CD4-positive, alpha-beta memory T cell (primary cell): ENCODE measurements around the gene GRK7. TPM values are rescaled to one million over a fixed set of nuclear protein-coding genes. Genes with fewer than 3 reads are reported as not detected.
"Not testable (repeated sequence)": the region's sequence is repeated elsewhere in the genome, so short reads cannot be mapped to it uniquely, and the experiment has no call there.

Experiments
- CTCF ChIA-PET: fragments of 350-600 bp; sonication (Branson Sonifier 250); formaldehyde crosslinking; loops from one replicate; lab custom pipeline; 2021; ENCODE audit warnings: inconsistent platforms; ENCODE audit not compliant: partially characterized antibody; lab: Charles Lee
- POLR2A ChIA-PET: fragments of 350-600 bp; sonication (Branson Sonifier 250); formaldehyde crosslinking; loops from one replicate; lab custom pipeline; 2021; ENCODE audit not compliant: partially characterized antibody; lab: Charles Lee
- DNase-seq, 5 donors: peaks; one replicate each; pipeline versions ENCODE4 v3.0.0 to v3.0.0-alpha.2; 2020 to 2022; ENCODE audit warnings: mixed read lengths in 1 of 5
- H3K27ac ChIP-seq: one replicate; pipeline ENCODE4 v1.7.0; 2013; ENCODE audit warnings: low read depth, low read length
- H3K27me3 ChIP-seq: 2 replicates; pipeline ENCODE4 v1.7.0; 2013; ENCODE audit warnings: mild to moderate bottlenecking, low read length, moderate library complexity; ENCODE audit not compliant: insufficient read depth
- H3K36me3 ChIP-seq: 2 replicates; pipeline ENCODE4 v1.7.0; 2013; ENCODE audit warnings: mild to moderate bottlenecking, low read length, moderate library complexity; ENCODE audit not compliant: insufficient read depth
- H3K4me1 ChIP-seq: 2 replicates; pipeline ENCODE4 v1.7.0; 2013; ENCODE audit warnings: mild to moderate bottlenecking, low read length, moderate library complexity; ENCODE audit not compliant: insufficient read depth
- H3K4me3 ChIP-seq, 2 donors: one replicate each; pipeline ENCODE4 v1.7.0; 2013; ENCODE audit warnings: low read length in 2 of 2, mild to moderate bottlenecking in 1 of 2
- H3K9me3 ChIP-seq, 2 donors: one replicate each; pipeline ENCODE4 v1.7.0; 2013; ENCODE audit warnings: low read length in 2 of 2, control low read depth in 1 of 2; ENCODE audit not compliant: control insufficient read depth in 1 of 2
- H3K27ac Mint-ChIP-seq, 7 donors: one replicate each; pipeline ENCODE4 v1.8.0; 2020 to 2021; ENCODE audit warnings: mixed read lengths in 7 of 7, mild to moderate bottlenecking in 6 of 7, inconsistent platforms in 3 of 7, moderate library complexity in 3 of 7
- H3K27me3 Mint-ChIP-seq, 2 donors: one replicate each; pipeline ENCODE4 v1.8.0; 2020 to 2021; ENCODE audit warnings: mixed read lengths in 2 of 2
- H3K36me3 Mint-ChIP-seq, 2 donors: one replicate each; pipeline ENCODE4 v1.8.0; 2020 to 2021; ENCODE audit warnings: mixed read lengths in 2 of 2, inconsistent platforms in 1 of 2, mild to moderate bottlenecking in 1 of 2
- H3K4me1 Mint-ChIP-seq, 4 donors: one replicate each; pipeline ENCODE4 v1.8.0; 2020 to 2021; ENCODE audit warnings: mixed read lengths in 4 of 4, mild to moderate bottlenecking in 1 of 4
- H3K4me3 Mint-ChIP-seq, 8 donors: one replicate each; pipeline ENCODE4 v1.8.0; 2020 to 2021; ENCODE audit warnings: mixed read lengths in 8 of 8, mild to moderate bottlenecking in 7 of 8, moderate library complexity in 6 of 8, inconsistent platforms in 3 of 8
- H3K9me3 Mint-ChIP-seq, 8 donors: one replicate each; pipeline ENCODE4 v1.8.0; 2020 to 2021; ENCODE audit warnings: mixed read lengths in 8 of 8, mild to moderate bottlenecking in 5 of 8, inconsistent platforms in 3 of 8, moderate library complexity in 1 of 8
- intact Hi-C: fragments of 100-400 bp; cut with micrococcal nuclease; formaldehyde crosslinking; loops from one replicate; pipeline ENCODE4 v1.15.1; 2023
- polyA plus RNA-seq, 2 donors: library from polyadenylated mRNA; unstranded; fragments of 300-500 nt; fragmentation: Illumina TruSeq; gene quantifications; one replicate each; pipeline ENCODE4 v1.2.3, GENCODE V29; 2021
- total RNA-seq, 2 experiments: library from RNA; stranded (reverse); gene quantifications; one replicate each; pipeline ENCODE4 v1.2.3, GENCODE V29; 2021

Gene GRK7
- total and polyA plus RNA-seq, 4 experiments from 2014 or later = 0.25 TPM; not detected in 3

DNA sequence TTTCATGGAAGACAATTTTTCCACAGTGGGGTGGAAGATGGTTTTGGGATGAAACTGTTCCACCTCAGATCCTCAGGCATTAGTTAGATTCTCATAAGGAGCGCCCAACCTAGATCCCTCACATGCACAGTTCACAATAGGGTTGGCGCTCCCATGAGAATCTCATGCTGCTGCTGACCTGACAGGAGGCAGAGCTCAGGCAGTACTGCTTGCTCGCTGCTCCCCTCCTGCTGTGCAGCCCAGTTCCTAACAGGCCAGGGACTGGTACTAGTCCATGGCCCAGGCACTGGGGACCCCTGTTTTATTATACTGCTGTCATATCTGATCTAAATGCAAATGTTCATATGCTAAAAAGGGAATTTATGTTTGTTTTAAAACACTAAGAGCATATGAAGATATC is 9.8 kb upstream of the GRK7 start:
- no peaks in the 10 kb centered on the region for H3K27me3 ChIP-seq
- POLR2A ChIA-PET = no interaction called here
- H3K4me1 ChIP-seq = no peaks in the 10 kb centered on the region
- no peak overlapping the region for H3K4me3 Mint-ChIP-seq
- H3K27ac ChIP-seq = no peak overlapping the region
- DNase-seq = no peak
- intact Hi-C loops = no loop called here
- CTCF ChIA-PET = interaction anchor here (1.3 to 2.2 kb wide), 2 partner anchors 13 to 15 kb away, joined by 3 to 7 read pairs; partner anchors contain the start of gene RNF7
- no peaks in the 10 kb centered on the region for H3K27me3 Mint-ChIP-seq
- H3K27ac Mint-ChIP-seq = peak overlapping the region in 2 of 7 donors; percentile 13 to 19
- H3K4me1 Mint-ChIP-seq = peaks cover 0 to 5% (median 2%) of the 10 kb centered on the region in 4 donors
- no peaks in the 10 kb centered on the region for H3K36me3 ChIP-seq
- no peak overlapping the region for H3K4me3 ChIP-seq
- peaks cover 7 to 18% of the 10 kb centered on the region in 2 donors for H3K36me3 Mint-ChIP-seq
- no peaks in the 10 kb centered on the region for H3K9me3 Mint-ChIP-seq
- no peaks in the 10 kb centered on the region for H3K9me3 ChIP-seq

DNA sequence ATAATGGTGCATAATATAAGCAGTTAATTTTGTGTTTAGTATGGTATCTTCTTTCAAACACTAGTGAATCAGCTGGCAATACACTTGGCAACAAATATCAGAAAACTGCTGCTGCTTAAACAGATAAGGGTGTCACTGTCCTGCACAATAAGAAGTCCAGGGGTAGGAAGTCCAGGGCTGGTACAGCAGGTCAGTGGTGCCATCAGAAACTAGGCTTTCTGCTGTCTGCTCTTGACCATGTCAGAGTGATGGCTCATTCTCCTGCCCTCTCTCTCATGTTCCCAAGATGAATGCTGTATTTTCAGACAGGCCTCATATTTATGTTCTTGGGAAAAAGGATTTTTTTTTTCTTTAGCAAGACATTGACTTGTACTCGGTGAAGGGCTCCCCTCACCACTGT is 9.2 kb upstream of the GRK7 start:
- Mint-ChIP-seq H3K4me1 (peaks cover 0 to 5% (median 2%) of the 10 kb centered on the region in 4 donors), H3K9me3 (no peaks in the 10 kb centered on the region), H3K27ac (peak overlapping the region in 2 of 7 donors; percentile 10 to 75), H3K36me3 (peaks cover 3 to 13% of the 10 kb centered on the region in 2 donors), H3K27me3 (no peaks in the 10 kb centered on the region), H3K4me3 (no peak overlapping the region)
- ChIA-PET CTCF (interaction anchor here (0.7 to 1.3 kb wide), 2 partner anchors 14 to 28 kb away, joined by 3 to 4 read pairs; no protein-coding TSS in a partner anchor), POLR2A (no interaction called here)
- no peaks in the 10 kb centered on the region for H3K36me3 ChIP-seq
- H3K4me1 ChIP-seq = no peaks in the 10 kb centered on the region
- H3K27me3 ChIP-seq = no peaks in the 10 kb centered on the region
- no peak overlapping the region for H3K4me3 ChIP-seq
- no peaks in the 10 kb centered on the region for H3K9me3 ChIP-seq
- H3K27ac ChIP-seq = no peak overlapping the region
- intact Hi-C loops = no loop called here
- no peak for DNase-seq

DNA sequence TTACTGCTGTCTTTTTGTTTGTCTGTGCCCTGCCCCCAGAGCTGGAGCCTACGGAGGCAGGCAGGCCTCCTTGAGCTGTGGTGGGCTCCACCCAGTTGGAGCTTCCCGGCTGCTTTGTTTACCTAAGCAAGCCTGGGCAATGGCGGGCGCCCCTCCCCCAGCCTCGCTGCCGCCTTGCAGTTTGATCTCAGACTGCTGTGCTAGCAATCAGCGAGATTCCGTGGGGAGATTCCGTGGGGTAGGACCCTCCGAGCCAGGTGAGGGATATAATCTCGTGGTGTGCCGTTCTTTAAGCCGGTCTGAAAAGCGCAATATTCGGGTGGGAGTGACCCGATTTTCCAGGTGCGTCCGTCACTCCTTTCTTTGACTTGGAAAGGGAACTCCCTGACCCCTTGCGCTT is 656 bp upstream of the GRK7 start:
- H3K4me1 ChIP-seq, H3K27me3 ChIP-seq, H3K27ac ChIP-seq, H3K27me3 Mint-ChIP-seq, DNase-seq, H3K36me3 Mint-ChIP-seq, H3K27ac Mint-ChIP-seq, H3K4me1 Mint-ChIP-seq, intact Hi-C loops, CTCF ChIA-PET, H3K4me3 Mint-ChIP-seq, H3K9me3 ChIP-seq, POLR2A ChIA-PET, H3K4me3 ChIP-seq, H3K9me3 Mint-ChIP-seq, H3K36me3 ChIP-seq: not testable (repeated sequence)

DNA sequence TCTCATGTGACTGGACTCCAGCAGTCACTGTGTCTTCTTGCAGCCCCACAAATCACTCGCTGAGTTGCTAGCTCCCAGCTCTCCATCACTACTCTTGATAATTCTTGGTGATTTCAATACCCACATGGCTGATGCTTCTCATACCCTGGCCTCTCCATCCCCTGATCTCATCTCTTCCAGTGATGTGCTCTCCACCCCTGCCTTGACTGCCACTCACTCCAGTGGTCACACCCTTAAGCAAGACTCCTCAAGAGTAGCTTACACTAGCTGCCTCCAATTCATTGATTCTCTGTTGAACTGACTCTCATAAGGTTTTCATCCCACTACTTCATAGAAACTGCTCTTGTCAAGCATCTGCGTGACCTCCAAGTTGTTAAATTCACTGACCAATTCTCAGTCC is 837 bp downstream of the GRK7 start:
- H3K36me3 Mint-ChIP-seq = no peaks in the 10 kb centered on the region
- no peaks in the 10 kb centered on the region for H3K9me3 ChIP-seq
- H3K36me3 ChIP-seq = no peaks in the 10 kb centered on the region
- no peak overlapping the region for H3K4me3 ChIP-seq
- DNase-seq = no peak
- H3K27ac ChIP-seq = no peak overlapping the region
- H3K4me1 Mint-ChIP-seq = peaks cover 0 to 2% (median 0%) of the 10 kb centered on the region in 4 donors
- no peak overlapping the region for H3K4me3 Mint-ChIP-seq
- H3K27me3 Mint-ChIP-seq = no peaks in the 10 kb centered on the region
- POLR2A ChIA-PET = no interaction called here
- H3K27me3 ChIP-seq = no peaks in the 10 kb centered on the region
- intact Hi-C loops = no loop called here
- CTCF ChIA-PET = interaction anchor here (0.7 kb wide), 1 partner anchor 33 kb away, joined by 3 read pairs; no protein-coding TSS in a partner anchor
- H3K9me3 Mint-ChIP-seq = no peaks in the 10 kb centered on the region
- H3K4me1 ChIP-seq = no peaks in the 10 kb centered on the region
- no peak overlapping the region for H3K27ac Mint-ChIP-seq

DNA sequence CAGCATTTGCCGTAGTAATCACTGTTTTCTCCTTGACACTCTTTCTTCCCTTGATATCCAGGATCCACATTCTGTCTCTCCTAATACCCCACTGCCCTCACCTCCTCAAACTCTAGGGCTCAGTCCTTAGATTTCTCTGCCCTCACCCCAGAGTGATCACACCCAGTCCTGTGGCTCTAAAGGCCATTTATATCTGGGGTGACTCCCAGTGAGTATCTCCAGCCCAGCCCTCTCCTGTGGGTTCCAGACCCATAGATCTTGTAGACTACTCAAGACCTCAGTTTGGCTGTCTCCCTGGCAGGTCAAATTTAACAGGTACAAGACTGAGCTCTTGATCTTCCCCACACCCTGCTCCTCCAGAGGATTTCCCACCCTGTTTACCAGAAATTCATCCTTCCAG is 1.3 kb downstream of the GRK7 start:
- H3K36me3 Mint-ChIP-seq = no peaks in the 10 kb centered on the region
- Histone ChIP-seq H3K4me3 (no peak overlapping the region), H3K4me1 (no peaks in the 10 kb centered on the region), H3K27me3 (no peaks in the 10 kb centered on the region), H3K27ac (no peak overlapping the region), H3K36me3 (no peaks in the 10 kb centered on the region), H3K9me3 (no peaks in the 10 kb centered on the region)
- no peak overlapping the region for H3K4me3 Mint-ChIP-seq
- H3K27ac Mint-ChIP-seq = no peak overlapping the region
- H3K4me1 Mint-ChIP-seq = peaks cover 0 to 2% (median 0%) of the 10 kb centered on the region in 4 donors
- intact Hi-C loops = no loop called here
- no peaks in the 10 kb centered on the region for H3K9me3 Mint-ChIP-seq
- H3K27me3 Mint-ChIP-seq = no peaks in the 10 kb centered on the region
- ChIA-PET CTCF (interaction anchor here (0.7 to 1.6 kb wide), 2 partner anchors 11 to 33 kb away, joined by 3 read pairs; no protein-coding TSS in a partner anchor), POLR2A (no interaction called here)
- no peak for DNase-seq

DNA sequence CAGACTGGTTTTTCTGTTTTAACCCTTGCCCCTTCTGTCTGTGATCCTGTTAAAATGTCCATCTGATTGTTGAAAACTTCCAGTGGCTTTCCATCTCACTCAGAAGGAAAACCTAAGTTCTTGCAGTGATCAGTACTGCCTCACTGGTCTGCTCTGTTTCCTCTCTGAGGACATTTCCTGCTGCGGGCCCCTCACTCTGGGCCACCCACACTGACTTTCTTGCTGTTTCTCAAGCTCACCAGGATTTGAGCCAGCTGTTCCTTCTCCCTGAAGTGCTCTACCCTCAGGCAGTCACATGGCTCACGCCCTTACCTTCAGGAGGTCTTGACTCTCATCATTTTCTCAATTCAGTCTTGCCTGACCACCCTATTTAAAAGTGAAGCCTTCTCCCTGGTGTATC is 1.8 kb downstream of the GRK7 start:
- POLR2A ChIA-PET = no interaction called here
- no peaks in the 10 kb centered on the region for H3K9me3 ChIP-seq

DNA sequence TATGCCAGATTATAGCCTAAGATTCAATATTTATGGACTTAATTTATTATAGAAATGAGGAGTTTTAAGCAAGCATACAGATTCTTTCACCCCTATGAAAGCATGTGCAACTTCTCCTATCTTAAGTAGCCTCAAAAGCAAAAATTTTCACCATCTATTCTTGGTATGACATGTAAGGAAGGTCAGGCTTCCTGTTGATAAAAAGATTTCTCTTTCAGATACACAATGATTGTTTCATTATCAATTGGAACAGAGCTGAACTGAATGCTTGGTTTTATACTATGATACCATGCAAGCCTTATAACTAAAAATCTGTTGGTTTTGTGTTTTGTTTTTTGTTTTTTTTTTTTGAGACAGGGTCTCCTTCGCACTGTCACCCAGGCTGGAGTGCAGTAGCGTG is 3.9 kb downstream of the GRK7 start:
- CTCF ChIA-PET = interaction anchor here (0.9 kb wide), 1 partner anchor 16 kb away, joined by 3 read pairs; no protein-coding TSS in a partner anchor

More for the DNA sequence above, 1.8 kb downstream of the GRK7 start:
- no peaks in the 10 kb centered on the region for H3K9me3 Mint-ChIP-seq
- H3K27me3 ChIP-seq = no peaks in the 10 kb centered on the region
- intact Hi-C loops = no loop called here
- no peak overlapping the region for H3K4me3 Mint-ChIP-seq
- H3K36me3 ChIP-seq = no peaks in the 10 kb centered on the region
- H3K4me3 ChIP-seq = no peak overlapping the region
- H3K27ac Mint-ChIP-seq = no peak overlapping the region
- H3K36me3 Mint-ChIP-seq = no peaks in the 10 kb centered on the region
- H3K4me1 ChIP-seq = no peaks in the 10 kb centered on the region
- CTCF ChIA-PET = interaction anchor here (1.6 kb wide), 1 partner anchor 11 kb away, joined by 3 read pairs; no protein-coding TSS in a partner anchor
- peaks cover 0 to 2% (median 0%) of the 10 kb centered on the region in 4 donors for H3K4me1 Mint-ChIP-seq
- H3K27me3 Mint-ChIP-seq = no peaks in the 10 kb centered on the region
- no peak for DNase-seq
- H3K27ac ChIP-seq = no peak overlapping the region

More for the DNA sequence above, 3.9 kb downstream of the GRK7 start:
- Histone ChIP-seq H3K4me3 (no peak overlapping the region), H3K9me3 (no peaks in the 10 kb centered on the region), H3K36me3 (no peaks in the 10 kb centered on the region), H3K27me3 (no peaks in the 10 kb centered on the region), H3K27ac (no peak overlapping the region), H3K4me1 (no peaks in the 10 kb centered on the region)
- Mint-ChIP-seq H3K27me3 (no peaks in the 10 kb centered on the region), H3K4me3 (no peak overlapping the region), H3K9me3 (no peaks in the 10 kb centered on the region), H3K36me3 (no peaks in the 10 kb centered on the region), H3K4me1 (peaks cover 0 to 2% (median 0%) of the 10 kb centered on the region in 4 donors), H3K27ac (no peak overlapping the region)
- intact Hi-C loops = no loop called here
- DNase-seq = no peak
- POLR2A ChIA-PET = no interaction called here
